K562 (cell line): ENCODE data around the gene SLC39A5. TPM values are rescaled to one million over a fixed set of nuclear protein-coding genes. Genes with fewer than 3 reads are reported as not detected.

Experiments used
- ATF6 ChIP-seq: sonication (generic); formaldehyde crosslinking; IDR thresholded peaks from 2 replicates; pipeline ENCODE4 v1.4.0; 2020; ENCODE audit warnings: mild to moderate bottlenecking, missing genetic modification reagents
- CHD1 ChIP-seq: fragments of 200-600 bp; sonication (generic); IDR thresholded peaks from one replicate; pipeline ENCODE4 v1.6.1; 2012; ENCODE audit warnings: mild to moderate bottlenecking, moderate library complexity, low read length, inconsistent platforms
- CTBP1 ChIP-seq: fragments of 450-650 bp; IDR thresholded peaks from 2 replicates; pipeline ENCODE4 v1.6.1; 2016; ENCODE audit warnings: borderline replicate concordance
- ILK ChIP-seq: fragments of 450-650 bp; IDR thresholded peaks from 2 replicates; pipeline ENCODE4 v1.6.1; 2016; ENCODE audit warnings: missing genetic modification characterization, low read depth, mild to moderate bottlenecking, missing compliant biosample characterization, moderate library complexity, borderline replicate concordance
- MYNN ChIP-seq, 2 experiments: sonication (generic); formaldehyde crosslinking in 1 of 2; IDR thresholded peaks; 2 replicates each; pipeline versions ENCODE4 v1.5.0 to v1.6.1; 2016 to 2020; ENCODE audit warnings: antibody characterized with exemption in 1 of 2, missing genetic modification reagents in 1 of 2
- NR2C2 ChIP-seq, 2 experiments: fragments of 200-800 bp in 1 of 2; sonication (Bioruptor generic) in 1 of 2; sonication (generic) in 1 of 2; formaldehyde crosslinking in 1 of 2; IDR thresholded peaks; 2 replicates each; pipeline versions ENCODE4 v1.6.1 to v1.8.0; 2016 to 2022; ENCODE audit warnings: mild to moderate bottlenecking in 1 of 2, missing compliant biosample characterization in 1 of 2, missing genetic modification characterization in 1 of 2, missing genetic modification reagents in 1 of 2
- PHF8 ChIP-seq: fragments of 200-600 bp; sonication (generic); IDR thresholded peaks from 2 replicates; pipeline ENCODE4 v1.6.1; 2012; ENCODE audit warnings: mixed run types, mild to moderate bottlenecking, inconsistent platforms, low read length, moderate library complexity, borderline replicate concordance
- TAF15 ChIP-seq: fragments of 200-400 bp; formaldehyde crosslinking; IDR thresholded peaks from 2 replicates; pipeline ENCODE4 v1.6.1; 2017; ENCODE audit warnings: mild to moderate bottlenecking, low read depth, low read length, moderate library complexity
- ZBTB2 ChIP-seq: fragments of 450-650 bp; IDR thresholded peaks from 2 replicates; pipeline ENCODE4 v1.6.1; 2016; ENCODE audit warnings: antibody characterized with exemption
- polyA plus RNA-seq, 8 experiments: library from polyadenylated mRNA; depleted of rRNA in 4 of 8; stranded (reverse) in 5 of 8; unstranded in 3 of 8; fragments of >200 nt; fragmentation: Nextera tagmentation in 2 of 8; fragmentation: Illumina TruSeq in 1 of 8; extraction: Ambion mirVana in 2 of 8; extraction: Trizol in 1 of 8; gene quantifications; 2 replicates each; pipeline versions ENCODE4 v1.2.1 to v1.2.3, GENCODE V29; 2011 to 2014; ENCODE audit warnings: inconsistent platforms in 1 of 8, missing spikeins in 1 of 8
- total RNA-seq, 7 experiments: library from RNA; depleted of rRNA in 6 of 7; stranded (reverse); fragments of >200 nt in 6 of 7; fragmentation: Illumina TruSeq in 2 of 7; extraction: Trizol in 2 of 7; gene quantifications; 2 replicates each; pipeline versions ENCODE4 v1.2.1 to v1.2.3, GENCODE V29; 2011 to 2021; ENCODE audit warnings: low replicate concordance in 1 of 7
- TF ChIP-seq, protein P1 (sequence below): fragments of 200-600 bp; sonication (generic); IDR thresholded peaks from one replicate; pipeline ENCODE4 v1.6.1; 2012; ENCODE audit warnings: mild to moderate bottlenecking, low read depth, low read length, inconsistent platforms

Gene SLC39A5
- total and polyA plus RNA-seq, 9 of the 15 experiments (the other 6 are each of a cell fraction or from before 2014, with no cell fraction given): 0.08 to 0.10 TPM; not detected in 7

DNA sequence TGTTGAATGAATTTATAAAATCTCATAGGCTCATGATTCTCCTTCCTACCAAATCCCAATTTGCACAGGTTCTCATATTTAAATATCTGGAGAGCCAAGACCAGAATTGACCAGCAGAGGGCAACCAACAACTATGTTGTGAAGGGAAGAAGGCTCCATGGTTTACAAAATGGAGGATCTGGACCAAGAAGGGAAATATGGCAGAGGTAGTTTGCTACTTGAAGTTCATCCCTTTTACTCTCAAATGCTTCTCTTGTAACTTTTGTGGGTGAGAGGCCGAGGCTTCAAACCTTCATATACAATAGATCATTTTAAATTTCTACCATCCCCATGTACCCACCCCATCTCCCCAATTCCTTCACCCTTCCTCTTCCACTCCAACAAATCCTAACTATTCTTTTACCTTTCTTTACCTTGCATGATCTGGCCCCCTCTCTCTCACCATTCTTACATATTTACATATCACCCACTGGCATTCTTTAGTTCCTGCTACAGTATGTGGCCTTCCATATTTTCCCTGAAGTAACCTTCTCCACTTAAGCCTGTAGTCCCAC lies 36.7 kb upstream of the SLC39A5 start (continued):
- TF ChIP-seq, protein P1, sequence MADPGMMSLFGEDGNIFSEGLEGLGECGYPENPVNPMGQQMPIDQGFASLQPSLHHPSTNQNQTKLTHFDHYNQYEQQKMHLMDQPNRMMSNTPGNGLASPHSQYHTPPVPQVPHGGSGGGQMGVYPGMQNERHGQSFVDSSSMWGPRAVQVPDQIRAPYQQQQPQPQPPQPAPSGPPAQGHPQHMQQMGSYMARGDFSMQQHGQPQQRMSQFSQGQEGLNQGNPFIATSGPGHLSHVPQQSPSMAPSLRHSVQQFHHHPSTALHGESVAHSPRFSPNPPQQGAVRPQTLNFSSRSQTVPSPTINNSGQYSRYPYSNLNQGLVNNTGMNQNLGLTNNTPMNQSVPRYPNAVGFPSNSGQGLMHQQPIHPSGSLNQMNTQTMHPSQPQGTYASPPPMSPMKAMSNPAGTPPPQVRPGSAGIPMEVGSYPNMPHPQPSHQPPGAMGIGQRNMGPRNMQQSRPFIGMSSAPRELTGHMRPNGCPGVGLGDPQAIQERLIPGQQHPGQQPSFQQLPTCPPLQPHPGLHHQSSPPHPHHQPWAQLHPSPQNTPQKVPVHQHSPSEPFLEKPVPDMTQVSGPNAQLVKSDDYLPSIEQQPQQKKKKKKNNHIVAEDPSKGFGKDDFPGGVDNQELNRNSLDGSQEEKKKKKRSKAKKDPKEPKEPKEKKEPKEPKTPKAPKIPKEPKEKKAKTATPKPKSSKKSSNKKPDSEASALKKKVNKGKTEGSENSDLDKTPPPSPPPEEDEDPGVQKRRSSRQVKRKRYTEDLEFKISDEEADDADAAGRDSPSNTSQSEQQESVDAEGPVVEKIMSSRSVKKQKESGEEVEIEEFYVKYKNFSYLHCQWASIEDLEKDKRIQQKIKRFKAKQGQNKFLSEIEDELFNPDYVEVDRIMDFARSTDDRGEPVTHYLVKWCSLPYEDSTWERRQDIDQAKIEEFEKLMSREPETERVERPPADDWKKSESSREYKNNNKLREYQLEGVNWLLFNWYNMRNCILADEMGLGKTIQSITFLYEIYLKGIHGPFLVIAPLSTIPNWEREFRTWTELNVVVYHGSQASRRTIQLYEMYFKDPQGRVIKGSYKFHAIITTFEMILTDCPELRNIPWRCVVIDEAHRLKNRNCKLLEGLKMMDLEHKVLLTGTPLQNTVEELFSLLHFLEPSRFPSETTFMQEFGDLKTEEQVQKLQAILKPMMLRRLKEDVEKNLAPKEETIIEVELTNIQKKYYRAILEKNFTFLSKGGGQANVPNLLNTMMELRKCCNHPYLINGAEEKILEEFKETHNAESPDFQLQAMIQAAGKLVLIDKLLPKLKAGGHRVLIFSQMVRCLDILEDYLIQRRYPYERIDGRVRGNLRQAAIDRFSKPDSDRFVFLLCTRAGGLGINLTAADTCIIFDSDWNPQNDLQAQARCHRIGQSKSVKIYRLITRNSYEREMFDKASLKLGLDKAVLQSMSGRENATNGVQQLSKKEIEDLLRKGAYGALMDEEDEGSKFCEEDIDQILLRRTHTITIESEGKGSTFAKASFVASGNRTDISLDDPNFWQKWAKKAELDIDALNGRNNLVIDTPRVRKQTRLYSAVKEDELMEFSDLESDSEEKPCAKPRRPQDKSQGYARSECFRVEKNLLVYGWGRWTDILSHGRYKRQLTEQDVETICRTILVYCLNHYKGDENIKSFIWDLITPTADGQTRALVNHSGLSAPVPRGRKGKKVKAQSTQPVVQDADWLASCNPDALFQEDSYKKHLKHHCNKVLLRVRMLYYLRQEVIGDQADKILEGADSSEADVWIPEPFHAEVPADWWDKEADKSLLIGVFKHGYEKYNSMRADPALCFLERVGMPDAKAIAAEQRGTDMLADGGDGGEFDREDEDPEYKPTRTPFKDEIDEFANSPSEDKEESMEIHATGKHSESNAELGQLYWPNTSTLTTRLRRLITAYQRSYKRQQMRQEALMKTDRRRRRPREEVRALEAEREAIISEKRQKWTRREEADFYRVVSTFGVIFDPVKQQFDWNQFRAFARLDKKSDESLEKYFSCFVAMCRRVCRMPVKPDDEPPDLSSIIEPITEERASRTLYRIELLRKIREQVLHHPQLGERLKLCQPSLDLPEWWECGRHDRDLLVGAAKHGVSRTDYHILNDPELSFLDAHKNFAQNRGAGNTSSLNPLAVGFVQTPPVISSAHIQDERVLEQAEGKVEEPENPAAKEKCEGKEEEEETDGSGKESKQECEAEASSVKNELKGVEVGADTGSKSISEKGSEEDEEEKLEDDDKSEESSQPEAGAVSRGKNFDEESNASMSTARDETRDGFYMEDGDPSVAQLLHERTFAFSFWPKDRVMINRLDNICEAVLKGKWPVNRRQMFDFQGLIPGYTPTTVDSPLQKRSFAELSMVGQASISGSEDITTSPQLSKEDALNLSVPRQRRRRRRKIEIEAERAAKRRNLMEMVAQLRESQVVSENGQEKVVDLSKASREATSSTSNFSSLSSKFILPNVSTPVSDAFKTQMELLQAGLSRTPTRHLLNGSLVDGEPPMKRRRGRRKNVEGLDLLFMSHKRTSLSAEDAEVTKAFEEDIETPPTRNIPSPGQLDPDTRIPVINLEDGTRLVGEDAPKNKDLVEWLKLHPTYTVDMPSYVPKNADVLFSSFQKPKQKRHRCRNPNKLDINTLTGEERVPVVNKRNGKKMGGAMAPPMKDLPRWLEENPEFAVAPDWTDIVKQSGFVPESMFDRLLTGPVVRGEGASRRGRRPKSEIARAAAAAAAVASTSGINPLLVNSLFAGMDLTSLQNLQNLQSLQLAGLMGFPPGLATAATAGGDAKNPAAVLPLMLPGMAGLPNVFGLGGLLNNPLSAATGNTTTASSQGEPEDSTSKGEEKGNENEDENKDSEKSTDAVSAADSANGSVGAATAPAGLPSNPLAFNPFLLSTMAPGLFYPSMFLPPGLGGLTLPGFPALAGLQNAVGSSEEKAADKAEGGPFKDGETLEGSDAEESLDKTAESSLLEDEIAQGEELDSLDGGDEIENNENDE: no peak
- no peak for TF ChIP-seq PHF8
- no peak for TF ChIP-seq MYNN (IDR thresholded peaks at IDR 0.05)
- no peak for TF ChIP-seq MYNN (CRISPR knock-in tag; IDR thresholded peaks at IDR 0.05)
- no peak for TF ChIP-seq ATF6
- no peak for TF ChIP-seq ZBTB2
- no peak for TF ChIP-seq NR2C2 (CRISPR knock-in tag; IDR thresholded peaks at IDR 0.05)
- TF ChIP-seq NR2C2 (tag; IDR thresholded peaks at IDR 0.05): no peak
- no peak for TF ChIP-seq ILK
- TF ChIP-seq CHD1: no peak
- no peak for TF ChIP-seq CTBP1
- no peak for TF ChIP-seq TAF15
